IMR-90 (cell line): Measurements from ENCODE around the gene YBEY.

Experiments
- FOS ChIP-seq: fragments of 150-350 bp; IDR thresholded peaks from 2 replicates; pipeline ENCODE4 v1.6.1; 2016; ENCODE audit warnings: low read depth, low read length
- NFE2L2 ChIP-seq: fragments of 150-350 bp; IDR thresholded peaks from 2 replicates; pipeline ENCODE4 v1.6.1; 2016; ENCODE audit warnings: low read depth, mild to moderate bottlenecking, low read length
- POLR2A ChIP-seq: IDR thresholded peaks from 2 replicates; pipeline ENCODE4 v1.6.1; 2012; ENCODE audit warnings: mild to moderate bottlenecking, low read depth, low read length
- TF ChIP-seq, protein P1 (sequence below): conservative IDR thresholded peaks from 2 replicates; pipeline ENCODE4 v1.5.1; 2012; ENCODE audit warnings: mild to moderate bottlenecking, low read depth, low read length, improper control_type of control experiment

DNA sequence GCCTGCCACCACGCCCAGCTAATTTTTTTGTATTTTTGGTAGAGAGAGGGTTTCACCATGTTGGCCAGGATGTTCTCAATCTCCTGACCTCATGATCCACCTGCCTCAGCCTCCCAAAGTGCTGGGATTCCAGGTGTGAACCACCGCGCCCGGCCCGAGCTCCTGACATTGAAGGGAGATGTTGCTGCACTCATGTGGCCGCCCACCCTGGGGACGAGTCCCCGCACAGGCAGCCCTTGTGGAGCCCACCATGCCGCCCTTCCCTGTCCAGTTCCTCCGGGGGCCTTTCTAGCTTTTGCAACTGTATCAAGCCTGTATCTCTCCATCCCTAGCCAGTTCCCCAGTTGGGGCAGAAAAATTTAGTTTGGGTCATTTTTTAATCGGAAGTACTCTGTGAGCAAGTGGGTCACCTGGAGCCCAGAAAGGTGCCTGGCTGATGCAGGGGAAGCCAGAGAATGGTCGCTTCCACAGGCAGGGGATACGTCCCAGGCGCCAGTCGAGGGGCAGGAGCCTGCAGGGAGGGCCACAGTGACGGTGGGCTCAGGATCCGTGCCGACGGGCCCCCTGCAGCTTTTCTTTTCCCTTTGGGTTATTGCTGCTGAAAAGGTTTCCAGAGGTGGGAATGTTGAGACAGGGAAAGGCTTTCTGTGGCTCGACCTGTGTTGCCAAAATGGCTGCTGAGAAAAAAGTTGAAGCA, 58.2 kb downstream of the YBEY start:
- no peak for TF ChIP-seq POLR2A
- TF ChIP-seq, protein P1, sequence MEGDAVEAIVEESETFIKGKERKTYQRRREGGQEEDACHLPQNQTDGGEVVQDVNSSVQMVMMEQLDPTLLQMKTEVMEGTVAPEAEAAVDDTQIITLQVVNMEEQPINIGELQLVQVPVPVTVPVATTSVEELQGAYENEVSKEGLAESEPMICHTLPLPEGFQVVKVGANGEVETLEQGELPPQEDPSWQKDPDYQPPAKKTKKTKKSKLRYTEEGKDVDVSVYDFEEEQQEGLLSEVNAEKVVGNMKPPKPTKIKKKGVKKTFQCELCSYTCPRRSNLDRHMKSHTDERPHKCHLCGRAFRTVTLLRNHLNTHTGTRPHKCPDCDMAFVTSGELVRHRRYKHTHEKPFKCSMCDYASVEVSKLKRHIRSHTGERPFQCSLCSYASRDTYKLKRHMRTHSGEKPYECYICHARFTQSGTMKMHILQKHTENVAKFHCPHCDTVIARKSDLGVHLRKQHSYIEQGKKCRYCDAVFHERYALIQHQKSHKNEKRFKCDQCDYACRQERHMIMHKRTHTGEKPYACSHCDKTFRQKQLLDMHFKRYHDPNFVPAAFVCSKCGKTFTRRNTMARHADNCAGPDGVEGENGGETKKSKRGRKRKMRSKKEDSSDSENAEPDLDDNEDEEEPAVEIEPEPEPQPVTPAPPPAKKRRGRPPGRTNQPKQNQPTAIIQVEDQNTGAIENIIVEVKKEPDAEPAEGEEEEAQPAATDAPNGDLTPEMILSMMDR = no peak
- no peak for TF ChIP-seq FOS
- TF ChIP-seq NFE2L2 = no peak
